ENCODE data around the gene SLC9A9. TPM values are rescaled to one million over a fixed set of nuclear protein-coding genes. Genes with fewer than 3 reads are reported as not detected.

Gene SLC9A9
- total RNA-seq, 2 experiments from 2014 or later = 12.2 TPM

DNA sequence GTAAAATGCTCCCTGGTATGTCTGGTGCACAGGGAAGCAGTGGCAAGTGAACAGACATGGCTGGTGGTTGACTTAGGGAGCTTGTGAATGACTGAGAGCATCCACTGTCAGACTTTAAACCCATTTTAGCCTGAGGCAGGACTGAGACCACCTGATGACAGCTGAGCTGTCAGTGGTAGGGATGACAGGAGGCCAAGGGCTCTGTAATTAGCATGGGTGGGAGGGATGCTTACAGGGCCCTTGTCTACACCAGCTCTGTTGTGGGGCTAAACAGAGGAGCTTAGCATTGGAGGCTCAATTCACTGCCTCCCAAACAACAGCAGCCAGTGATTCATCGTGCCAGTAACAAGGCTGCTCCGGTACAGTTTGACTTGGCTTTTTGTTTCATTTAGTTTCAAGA is 559.3 kb downstream of the SLC9A9 start:
- H3K9me3 Mint-ChIP-seq = no peaks in the 10 kb centered on the region
- no peaks in the 10 kb centered on the region for H3K4me1 ChIP-seq (ENCODE audit: insufficient read depth, low read length)
- no peak overlapping the region for H3K27ac ChIP-seq (ENCODE audit: low read depth in 1 of 2, low read length in 2 of 2)
- ATAC-seq (ENCODE audit: poor library complexity) (no peak), DNase-seq (no peak)
- no peaks in the 10 kb centered on the region for H3K27me3 ChIP-seq (ENCODE audit: control insufficient read depth in 1 of 2, insufficient read depth in 2 of 2, low read length in 2 of 2)
- no peaks in the 10 kb centered on the region for H3K9me3 ChIP-seq (ENCODE audit: control insufficient read depth in 1 of 2, insufficient read depth in 1 of 2, low read length in 2 of 2)
- H3K4me1 Mint-ChIP-seq (ENCODE audit: low read depth) = peaks cover 6% of the 10 kb centered on the region
- POLR2A ChIA-PET = no interaction called here
- H3K27ac Mint-ChIP-seq = no peak overlapping the region
- CTCF ChIA-PET = no interaction called here
- H3K36me3 ChIP-seq (ENCODE audit: insufficient read depth, low read length) = no peaks in the 10 kb centered on the region
- H3K4me3 ChIP-seq (ENCODE audit: low read length) = no peak overlapping the region
- no peaks in the 10 kb centered on the region for H3K27me3 Mint-ChIP-seq
- intact Hi-C loops (cut with DNase I, micrococcal nuclease) = no loop called here
- H3K36me3 Mint-ChIP-seq (ENCODE audit: low read depth) = no peaks in the 10 kb centered on the region
- H3K4me3 Mint-ChIP-seq = no peak overlapping the region
- TF ChIP-seq CTCF (IDR thresholded peaks at IDR 0.05) = no peak

DNA sequence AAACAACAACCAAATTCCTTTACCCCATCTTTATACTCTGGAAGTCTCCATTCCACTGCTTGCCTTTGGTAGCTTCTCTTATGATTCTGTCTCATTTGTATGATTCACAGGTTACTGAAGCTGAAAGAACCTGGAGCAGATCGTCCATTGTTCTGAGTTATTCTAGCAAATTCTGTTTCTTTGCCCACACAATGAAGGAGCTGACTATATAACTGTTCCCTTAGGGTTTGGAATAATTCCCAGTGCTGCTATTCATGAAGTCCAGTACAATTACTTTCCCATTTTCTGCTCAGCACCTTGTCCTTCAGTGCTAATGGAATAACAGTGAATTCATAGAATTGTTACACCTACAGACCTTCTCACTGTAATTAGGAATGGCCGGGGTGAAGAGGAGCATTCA is 560.9 kb downstream of the SLC9A9 start:
- intact Hi-C loops (cut with DNase I, micrococcal nuclease) = no loop called here
- Mint-ChIP-seq H3K36me3 (ENCODE audit: low read depth) (no peaks in the 10 kb centered on the region), H3K4me1 (ENCODE audit: low read depth) (peaks cover 6% of the 10 kb centered on the region), H3K27ac (no peak overlapping the region), H3K4me3 (no peak overlapping the region), H3K27me3 (no peaks in the 10 kb centered on the region), H3K9me3 (no peaks in the 10 kb centered on the region)
- ATAC-seq (ENCODE audit: poor library complexity) = no peak
- Histone ChIP-seq H3K4me1 (ENCODE audit: insufficient read depth, low read length) (no peaks in the 10 kb centered on the region), H3K27ac (ENCODE audit: low read depth in 1 of 2, low read length in 2 of 2) (no peak overlapping the region), H3K27me3 (ENCODE audit: control insufficient read depth in 1 of 2, insufficient read depth in 2 of 2, low read length in 2 of 2) (no peaks in the 10 kb centered on the region), H3K36me3 (ENCODE audit: insufficient read depth, low read length) (no peaks in the 10 kb centered on the region), H3K4me3 (ENCODE audit: low read length) (no peak overlapping the region), H3K9me3 (ENCODE audit: control insufficient read depth in 1 of 2, insufficient read depth in 1 of 2, low read length in 2 of 2) (no peaks in the 10 kb centered on the region)
- no peak for TF ChIP-seq CTCF (IDR thresholded peaks at IDR 0.05)
- no peak for DNase-seq
- CTCF ChIA-PET = no interaction called here
- POLR2A ChIA-PET = no interaction called here

DNA sequence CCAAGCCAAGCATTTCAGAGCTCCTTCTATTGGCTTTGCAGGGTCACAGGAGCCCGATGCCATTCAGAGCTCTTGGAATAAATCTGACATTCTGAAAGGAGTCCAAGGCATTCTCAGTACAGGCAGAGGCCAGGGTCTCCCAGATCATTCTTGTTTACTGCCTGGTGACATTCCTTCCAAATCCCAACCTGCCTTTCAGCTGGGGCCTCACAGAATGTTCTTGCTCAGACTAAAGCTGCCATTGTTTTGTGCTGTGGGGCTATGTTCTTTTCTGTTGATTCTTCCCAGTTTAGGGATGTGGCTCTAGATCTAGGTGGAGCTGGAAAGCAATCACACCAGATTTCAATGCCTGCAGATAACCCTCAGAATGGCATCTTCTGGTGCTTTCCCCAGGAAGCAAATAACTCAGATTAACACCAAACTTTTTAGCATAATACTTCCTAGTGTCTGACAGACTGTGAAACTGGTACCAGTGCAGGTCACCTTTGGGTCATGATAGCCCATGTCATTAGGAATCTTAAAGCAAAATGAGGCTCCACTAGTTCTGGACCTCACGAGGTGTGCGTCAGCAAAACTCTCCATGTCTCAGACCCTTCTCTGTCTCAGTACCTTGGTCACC is 561.8 kb downstream of the SLC9A9 start:
- POLR2A ChIA-PET = no interaction called here
- no peak for TF ChIP-seq CTCF (IDR thresholded peaks at IDR 0.05)
- H3K9me3 ChIP-seq (ENCODE audit: control insufficient read depth in 1 of 2, insufficient read depth in 1 of 2, low read length in 2 of 2) = no peaks in the 10 kb centered on the region
- H3K27me3 ChIP-seq (ENCODE audit: control insufficient read depth in 1 of 2, insufficient read depth in 2 of 2, low read length in 2 of 2) = no peaks in the 10 kb centered on the region
- peaks cover 13% of the 10 kb centered on the region for H3K4me1 Mint-ChIP-seq (ENCODE audit: low read depth)
- intact Hi-C loops (cut with DNase I, micrococcal nuclease) = no loop called here
- no peaks in the 10 kb centered on the region for H3K27me3 Mint-ChIP-seq
- H3K27ac ChIP-seq (ENCODE audit: low read depth in 1 of 2, low read length in 2 of 2) = no peak overlapping the region
- no peaks in the 10 kb centered on the region for H3K9me3 Mint-ChIP-seq
- no peaks in the 10 kb centered on the region for H3K4me1 ChIP-seq (ENCODE audit: insufficient read depth, low read length)
- CTCF ChIA-PET = no interaction called here
- no peaks in the 10 kb centered on the region for H3K36me3 Mint-ChIP-seq (ENCODE audit: low read depth)
- no peak overlapping the region for H3K4me3 ChIP-seq (ENCODE audit: low read length)
- DNase-seq = no peak
- ATAC-seq (ENCODE audit: poor library complexity) = no peak
- H3K4me3 Mint-ChIP-seq = no peak overlapping the region
- no peaks in the 10 kb centered on the region for H3K36me3 ChIP-seq (ENCODE audit: insufficient read depth, low read length)
- no peak overlapping the region for H3K27ac Mint-ChIP-seq

Data from CD4-positive, alpha-beta T cell (primary cell).